Measurements from ENCODE around the gene LRRC72. TPM values are rescaled to one million over a fixed set of nuclear protein-coding genes. Genes with fewer than 3 reads are reported as not detected.
A peak's percentile ranks its signal among the peaks of the same experiment; 100 is the strongest.

The LRRC72 gene
- total RNA-seq, 1 experiment from 2014 or later = not detected

DNA sequence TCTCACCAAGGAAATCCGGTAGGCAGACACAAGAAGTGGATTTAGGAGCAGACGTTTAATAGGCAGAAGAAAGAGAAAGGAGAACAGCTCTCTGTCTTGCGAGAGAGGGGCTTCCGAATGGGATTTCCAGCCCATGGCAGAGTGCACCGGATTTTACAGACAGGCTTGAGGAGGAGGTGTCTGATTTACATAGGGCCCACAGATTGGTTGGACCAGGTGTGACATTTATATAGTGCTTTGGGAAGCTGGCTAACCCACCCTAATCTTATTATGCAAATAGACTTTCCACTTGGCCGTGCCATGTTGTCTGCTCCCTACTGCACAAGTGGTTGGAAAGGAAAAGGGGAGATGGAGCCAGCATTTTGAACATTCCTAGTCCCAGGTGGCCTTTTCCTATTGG lies 61.2 kb downstream of the LRRC72 start:
- ChIA-PET POLR2A (no interaction called here), CTCF (interaction anchor here (0.6 to 1.1 kb wide), 3 partner anchors 22 to 155 kb away, joined by 3 to 4 read pairs (median 3); no protein-coding TSS in a partner anchor)
- no peaks in the 10 kb centered on the region for H3K27me3 Mint-ChIP-seq (ENCODE audit: insufficient read depth, unreplicated experiment)
- TF ChIP-seq, protein P1, sequence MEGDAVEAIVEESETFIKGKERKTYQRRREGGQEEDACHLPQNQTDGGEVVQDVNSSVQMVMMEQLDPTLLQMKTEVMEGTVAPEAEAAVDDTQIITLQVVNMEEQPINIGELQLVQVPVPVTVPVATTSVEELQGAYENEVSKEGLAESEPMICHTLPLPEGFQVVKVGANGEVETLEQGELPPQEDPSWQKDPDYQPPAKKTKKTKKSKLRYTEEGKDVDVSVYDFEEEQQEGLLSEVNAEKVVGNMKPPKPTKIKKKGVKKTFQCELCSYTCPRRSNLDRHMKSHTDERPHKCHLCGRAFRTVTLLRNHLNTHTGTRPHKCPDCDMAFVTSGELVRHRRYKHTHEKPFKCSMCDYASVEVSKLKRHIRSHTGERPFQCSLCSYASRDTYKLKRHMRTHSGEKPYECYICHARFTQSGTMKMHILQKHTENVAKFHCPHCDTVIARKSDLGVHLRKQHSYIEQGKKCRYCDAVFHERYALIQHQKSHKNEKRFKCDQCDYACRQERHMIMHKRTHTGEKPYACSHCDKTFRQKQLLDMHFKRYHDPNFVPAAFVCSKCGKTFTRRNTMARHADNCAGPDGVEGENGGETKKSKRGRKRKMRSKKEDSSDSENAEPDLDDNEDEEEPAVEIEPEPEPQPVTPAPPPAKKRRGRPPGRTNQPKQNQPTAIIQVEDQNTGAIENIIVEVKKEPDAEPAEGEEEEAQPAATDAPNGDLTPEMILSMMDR (IDR thresholded peaks at IDR 0.05; ENCODE audit: unreplicated experiment) = no peak
- no peak overlapping the region for H3K27ac Mint-ChIP-seq (ENCODE audit: low read depth, unreplicated experiment)
- intact Hi-C loops (cut with micrococcal nuclease) = no loop called here
- no peak for DNase-seq (ENCODE audit: unreplicated experiment)
- H3K9me3 Mint-ChIP-seq (ENCODE audit: unreplicated experiment) = no peaks in the 10 kb centered on the region
- BruUV-seq (replicated peaks) = no TSS peak
- H3K4me1 Mint-ChIP-seq (ENCODE audit: insufficient read depth, unreplicated experiment) = no peaks in the 10 kb centered on the region
- H3K4me3 Mint-ChIP-seq (ENCODE audit: unreplicated experiment) = no peak overlapping the region
- H3K36me3 Mint-ChIP-seq (ENCODE audit: insufficient read depth, unreplicated experiment) = no peaks in the 10 kb centered on the region

DNA sequence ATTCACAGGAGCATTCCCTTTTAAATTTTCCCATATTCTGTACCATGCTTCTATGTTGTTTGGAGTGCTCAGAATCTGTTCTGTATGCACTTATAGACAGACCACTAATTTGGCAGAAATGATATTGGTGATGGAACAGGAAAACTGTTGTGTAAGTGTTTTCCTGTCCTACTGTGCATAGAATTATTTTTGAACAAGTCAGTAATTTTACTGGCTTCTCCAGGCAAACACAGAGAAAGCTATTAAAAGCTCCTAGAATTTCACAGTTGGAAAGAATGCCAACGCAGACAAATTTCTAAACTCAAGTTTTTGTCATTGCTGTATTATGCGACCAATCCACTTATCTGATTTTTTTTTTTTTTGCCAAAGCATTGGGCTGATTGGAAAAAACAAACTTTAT lies 63.3 kb downstream of the LRRC72 start:
- ChIA-PET POLR2A (interaction anchor here (0.6 kb wide), 1 partner anchor 1664 kb away, joined by 3 read pairs; no protein-coding TSS in a partner anchor), CTCF (interaction anchor here (0.7 kb wide), 1 partner anchor 621 kb away, joined by 3 read pairs; no protein-coding TSS in a partner anchor)
- H3K27ac Mint-ChIP-seq (ENCODE audit: low read depth, unreplicated experiment) = no peak overlapping the region
- H3K4me1 Mint-ChIP-seq (ENCODE audit: insufficient read depth, unreplicated experiment) = no peaks in the 10 kb centered on the region
- H3K36me3 Mint-ChIP-seq (ENCODE audit: insufficient read depth, unreplicated experiment) = no peaks in the 10 kb centered on the region
- H3K4me3 Mint-ChIP-seq (ENCODE audit: unreplicated experiment) = no peak overlapping the region
- H3K9me3 Mint-ChIP-seq (ENCODE audit: unreplicated experiment) = no peaks in the 10 kb centered on the region
- intact Hi-C loops (cut with micrococcal nuclease) = no loop called here
- no peak for DNase-seq (ENCODE audit: unreplicated experiment)
- BruUV-seq (replicated peaks) = no TSS peak
- no peaks in the 10 kb centered on the region for H3K27me3 Mint-ChIP-seq (ENCODE audit: insufficient read depth, unreplicated experiment)
- TF ChIP-seq, protein P1 (IDR thresholded peaks at IDR 0.05; ENCODE audit: unreplicated experiment) = no peak

DNA sequence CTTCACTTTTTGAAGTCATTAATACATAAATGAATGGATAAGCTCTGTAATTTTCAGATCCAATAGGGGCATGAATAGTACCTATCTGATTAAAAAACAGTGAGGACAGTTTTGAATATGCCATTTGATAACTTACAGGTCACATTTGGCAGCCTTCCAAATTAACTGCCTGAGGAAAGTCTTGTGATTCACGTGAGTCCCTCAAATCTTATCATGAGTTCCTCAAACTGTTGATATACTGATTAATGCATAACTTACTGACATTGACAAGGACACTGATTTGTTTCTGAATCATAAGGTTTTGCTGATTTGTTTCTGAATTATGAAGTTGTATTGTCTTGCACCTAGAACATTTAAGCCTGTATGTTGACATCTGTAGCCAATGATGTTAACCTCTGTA lies 63.8 kb downstream of the LRRC72 start:
- Mint-ChIP-seq H3K27me3 (ENCODE audit: insufficient read depth, unreplicated experiment) (no peaks in the 10 kb centered on the region), H3K9me3 (ENCODE audit: unreplicated experiment) (no peaks in the 10 kb centered on the region), H3K4me3 (ENCODE audit: unreplicated experiment) (no peak overlapping the region), H3K27ac (ENCODE audit: low read depth, unreplicated experiment) (no peak overlapping the region), H3K4me1 (ENCODE audit: insufficient read depth, unreplicated experiment) (no peaks in the 10 kb centered on the region), H3K36me3 (ENCODE audit: insufficient read depth, unreplicated experiment) (peaks cover 1% of the 10 kb centered on the region)
- peak; percentile 8 for DNase-seq (ENCODE audit: unreplicated experiment)
- TF ChIP-seq, protein P1 (IDR thresholded peaks at IDR 0.05; ENCODE audit: unreplicated experiment) = no peak
- no TSS peak for BruUV-seq (replicated peaks)
- ChIA-PET POLR2A (interaction anchor here (0.6 kb wide), 1 partner anchor 51 kb away, joined by 3 read pairs; no protein-coding TSS in a partner anchor), CTCF (no interaction called here)
- intact Hi-C loops (cut with micrococcal nuclease) = no loop called here

DNA sequence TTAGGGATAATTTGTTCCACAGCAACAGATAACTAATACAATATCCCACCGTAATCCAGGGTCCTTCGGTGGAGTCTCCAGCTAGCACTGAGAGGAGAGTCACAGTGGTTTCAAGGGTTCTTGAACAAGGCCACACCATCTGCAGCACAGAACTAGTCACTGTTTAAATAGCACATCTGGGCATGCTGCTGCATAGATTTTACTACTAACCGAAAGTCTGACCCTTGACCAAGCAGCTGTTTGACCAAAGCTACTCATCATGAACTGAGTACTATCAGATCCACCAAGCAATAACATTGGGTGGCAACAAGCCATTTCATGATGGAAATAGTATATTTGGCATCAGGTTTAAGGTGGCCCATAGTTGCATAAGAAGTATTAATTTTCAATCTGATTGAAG lies 65.8 kb downstream of the LRRC72 start:
- H3K36me3 Mint-ChIP-seq (ENCODE audit: insufficient read depth, unreplicated experiment) = peaks cover 6% of the 10 kb centered on the region
- DNase-seq (ENCODE audit: unreplicated experiment) = no peak
- ChIA-PET CTCF (interaction anchor here (0.6 kb wide), 1 partner anchor 514 kb away, joined by 3 read pairs; no protein-coding TSS in a partner anchor), POLR2A (no interaction called here)
- H3K27ac Mint-ChIP-seq (ENCODE audit: low read depth, unreplicated experiment) = no peak overlapping the region
- no peak overlapping the region for H3K4me3 Mint-ChIP-seq (ENCODE audit: unreplicated experiment)
- intact Hi-C loops (cut with micrococcal nuclease) = no loop called here
- no peaks in the 10 kb centered on the region for H3K4me1 Mint-ChIP-seq (ENCODE audit: insufficient read depth, unreplicated experiment)
- H3K27me3 Mint-ChIP-seq (ENCODE audit: insufficient read depth, unreplicated experiment) = no peaks in the 10 kb centered on the region
- BruUV-seq (replicated peaks) = no TSS peak
- TF ChIP-seq, protein P1 (IDR thresholded peaks at IDR 0.05; ENCODE audit: unreplicated experiment) = no peak
- H3K9me3 Mint-ChIP-seq (ENCODE audit: unreplicated experiment) = no peaks in the 10 kb centered on the region

Measured in MCF 10A (cell line).